Limb (tissue), 2 donors: ENCODE results near the gene SND1.
"Not testable (repeated sequence)": the region's sequence is repeated elsewhere in the genome, so short reads cannot be mapped to it uniquely, and the experiment has no call there.

Experiments used
- DNase-seq, 2 donors: peaks; one replicate each; pipeline ENCODE4 v3.0.0-alpha.2; 2016; ENCODE audit errors: extremely low spot score in 2 of 2

Gene SND1

GRCh38 chr7:127887631-127888030, 235.6 kb downstream of the SND1 start:
- DNase-seq: no peak

GRCh38 chr7:127888411-127888810, 236.4 kb downstream of the SND1 start:
- no peak for DNase-seq

GRCh38 chr7:127888825-127889224, 236.8 kb downstream of the SND1 start:
- DNase-seq: no peak

- DNase-seq: no peak
Observed at GRCh38 chr7:127889677-127890076, 237.7 kb downstream of the SND1 start.

GRCh38 chr7:127890726-127891125, 238.7 kb downstream of the SND1 start:
- DNase-seq: no peak

- DNase-seq: no peak
Observed at GRCh38 chr7:127891144-127891543, 239.2 kb downstream of the SND1 start.

DNA sequence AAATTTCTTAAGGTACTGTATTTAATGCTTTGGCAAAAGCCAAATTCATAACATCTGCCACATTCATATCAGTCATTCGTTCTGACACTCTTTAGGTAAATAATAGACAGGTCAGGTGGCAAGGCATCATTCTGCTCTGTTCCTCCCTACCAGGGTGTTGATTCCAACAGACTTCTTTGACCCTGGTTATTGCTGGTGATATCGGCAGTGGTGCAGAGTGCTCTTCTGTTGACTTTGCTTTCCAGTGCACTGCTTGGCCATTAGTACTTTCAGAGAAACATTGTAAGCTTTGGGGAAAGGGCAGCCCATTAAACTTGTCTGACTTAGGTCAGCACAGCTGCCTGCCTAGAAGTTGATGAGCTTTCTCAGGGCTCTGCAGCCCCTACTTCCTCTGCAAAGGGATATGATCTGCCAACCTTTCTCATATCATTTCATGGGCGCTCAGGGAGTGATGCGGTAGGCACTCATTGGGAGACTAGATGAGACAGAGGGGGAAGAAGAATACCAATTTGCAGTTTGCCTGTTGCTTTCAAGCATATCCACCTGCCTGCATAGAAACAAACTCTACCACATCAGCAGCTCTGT, 240.0 kb downstream of the SND1 start:
- no peak for DNase-seq

- DNase-seq: peak in 1 of 2 donors; percentile 45
Observed at GRCh38 chr7:127892488-127893314, 240.7 kb downstream of the SND1 start.

DNA sequence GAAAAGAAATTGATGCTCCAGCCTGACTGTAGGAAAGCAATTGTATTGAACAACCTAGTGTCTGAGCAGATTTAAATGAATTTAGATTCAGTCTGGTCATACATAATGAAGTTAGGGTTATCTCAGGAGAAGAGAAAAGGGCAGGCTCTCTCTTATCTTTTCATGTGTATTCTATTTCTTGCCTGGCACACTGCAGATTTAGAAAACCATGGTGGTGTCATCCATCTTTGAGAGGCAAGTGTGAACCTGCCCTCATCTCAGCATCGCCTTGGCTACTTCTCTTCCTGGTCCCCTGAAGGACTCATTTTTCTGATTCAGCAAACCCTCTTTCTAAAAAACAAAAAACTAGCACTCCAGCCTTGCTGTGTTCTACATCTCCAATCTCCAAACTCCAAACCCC, 241.6 kb downstream of the SND1 start:
- no peak for DNase-seq

DNA sequence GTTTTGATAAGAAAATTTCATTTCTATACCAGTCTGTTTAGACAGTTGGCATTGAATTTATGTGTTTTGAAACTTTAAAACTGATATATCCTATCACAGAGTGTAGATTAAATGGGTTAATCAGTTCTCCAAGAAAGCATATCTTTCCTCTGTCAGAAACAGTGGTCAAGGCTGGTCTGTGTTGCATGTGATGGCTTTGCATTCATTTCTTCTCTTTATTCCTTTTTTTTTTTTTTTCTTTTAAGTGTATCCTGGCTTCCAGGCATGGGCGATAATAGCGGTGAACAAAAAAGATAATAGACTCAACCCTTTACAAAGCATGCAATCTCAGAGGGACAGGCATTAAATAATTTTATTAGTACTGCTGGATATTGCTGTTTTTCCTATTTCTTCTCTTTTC, 242.6 kb downstream of the SND1 start:
- no peak for DNase-seq

- DNase-seq: no peak
Observed at GRCh38 chr7:127895360-127895759, 243.4 kb downstream of the SND1 start.

DNA sequence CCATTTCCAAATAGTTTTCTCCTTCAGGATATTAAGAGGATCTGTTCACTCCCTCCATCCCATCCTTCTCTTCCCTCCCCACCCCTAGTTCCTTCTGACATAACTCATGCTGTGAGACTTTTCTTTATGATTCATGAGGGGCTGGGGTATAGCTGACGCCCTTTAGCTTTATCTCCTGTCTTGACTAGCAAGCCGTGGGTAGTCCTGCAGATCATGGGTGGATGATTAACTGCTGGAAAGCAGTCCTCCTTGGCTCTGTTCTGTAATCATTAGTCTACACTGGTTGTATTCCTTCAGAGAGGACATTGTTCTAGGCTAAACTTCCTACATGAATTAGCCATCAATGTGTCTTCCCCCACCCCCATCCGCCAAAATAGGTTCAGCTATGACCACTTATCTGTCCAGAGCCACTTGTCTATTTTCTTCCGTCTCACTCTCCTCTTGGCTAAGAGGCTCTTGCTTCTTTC, 243.9 kb downstream of the SND1 start:
- DNase-seq: no peak

GRCh38 chr7:127896659-127897058, 244.7 kb downstream of the SND1 start:
- no peak for DNase-seq

DNA sequence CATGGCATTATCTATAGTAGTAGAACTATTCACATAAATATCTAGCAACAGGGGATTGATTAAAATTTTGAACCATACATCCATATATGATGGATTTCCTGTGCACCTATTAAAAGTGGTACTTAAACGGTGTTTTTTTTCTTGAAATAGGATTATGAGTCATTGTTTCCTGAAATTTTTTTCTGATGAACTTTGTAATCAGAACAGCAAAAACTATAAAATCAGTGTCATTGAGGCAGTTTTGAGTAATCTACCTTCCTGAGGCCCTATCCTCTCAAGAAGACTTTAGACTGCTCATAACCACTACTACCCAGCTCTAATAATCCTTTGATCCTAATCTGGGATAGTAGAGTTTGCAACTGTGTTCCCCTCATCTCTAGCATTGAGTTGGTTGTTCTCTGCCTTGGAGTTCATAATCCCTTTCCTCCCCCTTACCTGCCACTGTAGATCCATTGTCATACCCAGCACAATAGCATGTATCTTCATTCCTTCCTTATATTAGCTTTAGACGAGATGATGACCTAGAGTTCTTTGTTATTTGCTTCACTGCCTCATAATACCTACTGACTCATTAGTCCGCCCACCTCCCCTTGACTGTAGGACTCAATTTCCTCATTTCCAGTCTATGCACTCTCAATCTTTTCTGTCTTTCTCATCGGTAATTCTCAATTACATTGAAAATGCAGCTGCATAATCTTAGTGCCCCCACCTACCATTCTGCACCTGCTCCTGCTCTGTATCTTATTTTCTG, 245.9 kb downstream of the SND1 start:
- no peak for DNase-seq

DNA sequence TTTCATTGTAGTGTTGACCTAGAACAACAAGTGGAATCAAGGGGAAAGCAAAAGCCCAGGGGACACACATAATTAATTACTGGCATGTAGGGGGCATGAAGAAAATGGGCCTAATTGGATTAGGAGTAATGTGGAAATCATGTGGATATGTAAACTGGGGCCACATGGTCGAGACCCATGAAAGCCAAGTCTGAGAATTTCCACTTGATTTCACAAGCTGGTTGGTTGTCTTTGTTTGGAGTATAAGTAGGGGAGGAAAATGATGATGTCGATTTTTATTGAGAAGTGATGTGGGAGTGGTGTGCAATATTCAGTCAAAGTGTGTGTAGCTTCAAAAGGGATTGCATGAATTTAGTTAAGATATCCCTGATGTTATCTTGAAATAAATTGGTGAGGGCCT, 247.4 kb downstream of the SND1 start:
- no peak for DNase-seq

DNA sequence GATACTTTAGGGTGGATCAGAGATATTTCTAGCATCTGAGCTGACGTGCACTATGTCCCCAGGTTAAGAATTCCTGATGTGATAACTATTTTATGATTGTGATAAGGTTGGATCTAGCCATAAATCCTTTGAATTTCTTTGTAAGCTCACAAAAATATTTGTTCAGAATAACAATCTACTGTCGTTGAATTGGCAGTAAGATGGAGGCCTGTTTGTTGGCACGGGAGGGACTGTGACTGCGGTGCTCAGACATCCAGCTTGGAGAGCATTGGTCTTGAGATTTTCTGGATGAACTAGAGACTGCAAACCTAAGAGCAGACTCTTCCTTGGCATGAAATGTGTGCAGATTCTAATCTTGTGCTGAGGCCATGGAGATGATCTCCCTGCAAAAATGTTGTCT, 248.1 kb downstream of the SND1 start:
- DNase-seq: no peak

GRCh38 chr7:127900732-127901685, 249.0 kb downstream of the SND1 start:
- no peak for DNase-seq

DNA sequence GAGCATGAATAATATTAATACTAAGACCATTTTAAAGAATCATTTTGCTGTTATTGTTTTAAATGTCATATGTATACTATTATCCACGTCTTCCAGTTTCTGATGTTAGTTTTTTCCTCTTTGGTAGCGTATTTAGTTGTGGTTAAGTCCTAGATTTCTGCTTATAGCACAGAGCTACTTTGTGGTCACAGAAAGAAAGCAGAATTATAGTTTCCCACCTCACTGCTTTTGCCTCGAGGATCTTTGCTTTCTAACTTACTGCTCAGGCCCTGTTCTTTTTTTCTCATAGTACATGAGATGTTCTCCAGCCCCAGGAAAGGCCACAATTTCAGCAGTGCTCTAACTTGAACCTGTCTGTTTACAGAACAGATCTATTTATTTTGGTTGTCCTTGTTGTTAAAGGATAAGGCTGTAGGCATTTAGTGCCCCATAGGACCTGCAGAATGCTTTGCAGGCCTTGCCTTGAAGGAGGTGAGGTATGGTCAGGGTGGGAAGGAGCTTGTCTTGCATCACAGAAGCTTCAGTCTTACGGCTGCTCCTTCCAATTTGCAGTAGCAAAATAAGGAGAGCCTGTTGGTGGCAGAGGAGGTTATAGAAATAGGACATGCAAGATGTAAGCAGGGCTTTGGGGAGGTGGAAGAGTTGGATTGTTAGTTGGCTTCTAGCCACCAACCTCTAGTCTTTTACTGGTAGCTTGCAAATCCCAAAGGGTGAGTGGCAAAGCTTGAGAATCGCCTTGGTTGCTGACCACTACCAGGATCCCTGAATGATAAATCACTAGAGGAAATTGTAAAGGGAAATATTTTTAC, 250.1 kb downstream of the SND1 start:
- no peak for DNase-seq

GRCh38 chr7:127902753-127903152, 250.8 kb downstream of the SND1 start:
- not testable (repeated sequence) for DNase-seq

DNA sequence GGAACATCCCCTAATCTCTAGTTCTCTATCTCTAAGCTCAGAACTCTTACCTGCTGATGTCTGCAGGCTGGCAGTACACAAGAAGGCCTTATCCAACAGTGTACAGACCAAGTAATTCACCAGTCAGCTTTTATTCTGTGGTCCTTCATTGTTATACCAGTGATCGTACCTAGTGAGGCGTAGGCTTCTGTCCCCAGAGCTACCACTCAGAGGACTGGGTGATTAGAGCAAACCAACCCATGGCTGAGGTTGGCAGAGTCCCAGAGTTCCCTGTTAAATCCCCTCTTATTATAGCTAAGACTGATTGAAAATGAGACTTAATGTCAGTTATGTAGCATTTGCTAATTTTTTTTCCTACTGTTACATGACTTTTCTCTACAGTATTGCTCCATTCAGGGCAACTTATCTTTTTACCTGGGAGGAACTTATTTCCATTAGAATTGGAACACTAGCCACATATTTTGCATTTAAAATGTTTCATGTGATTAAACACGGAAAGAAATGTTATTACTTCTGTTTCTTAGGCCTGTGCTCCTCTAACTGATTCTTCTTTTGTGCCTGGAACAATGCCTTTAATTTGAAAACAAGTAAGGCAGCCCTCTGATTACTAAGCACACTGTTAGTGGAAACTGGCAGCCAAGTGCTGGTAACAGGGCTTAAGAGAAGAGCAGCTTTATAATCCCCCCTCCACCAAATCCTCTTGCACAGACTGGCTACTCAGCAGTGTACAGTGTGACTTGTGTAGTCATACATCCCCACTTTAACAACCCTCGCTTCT, 252.1 kb downstream of the SND1 start:
- no peak for DNase-seq
